Pancreas (tissue), 10 donors: ENCODE data around the gene EEF1G. TPM values are rescaled to one million over a fixed set of nuclear protein-coding genes. Genes with fewer than 3 reads are reported as not detected.

Source experiments
- ATAC-seq, 4 donors: fragments of 200-7000 bp; cut with Tn5 transposase; one replicate each; pipeline versions ENCODE4 v1.8.0 to v1.9.1; 2020; ENCODE audit warnings: mild to moderate bottlenecking in 4 of 4, moderate library complexity in 4 of 4
- DNase-seq, 6 donors: peaks; one replicate each; pipeline ENCODE4 v3.0.0-alpha.2; 2020
- FAIRE-seq: peaks from 2 replicates; lab custom pipeline; 2012; peaks lifted over from hg19 to GRCh38; lab: Jason Lieb, UNC
- H3K27ac ChIP-seq, 4 donors: fragments of 200-600 bp; sonication (generic); 1 replicate in 3 of 4; 2 replicates in 1 of 4; pipeline versions ENCODE4 v1.5.0 to v1.8.0; 2020
- H3K27me3 ChIP-seq, 4 donors: fragments of 200-600 bp; one replicate each; pipeline ENCODE4 v1.8.0; 2021
- H3K36me3 ChIP-seq, 3 donors: fragments of 200-600 bp; sonication (generic) in 1 of 3; one replicate each; pipeline versions ENCODE4 v1.5.0 to v1.8.0; 2020 to 2021
- H3K4me1 ChIP-seq, 3 donors: fragments of 200-600 bp; one replicate each; pipeline ENCODE4 v1.8.0; 2021
- H3K4me3 ChIP-seq, 4 donors: fragments of 200-600 bp; sonication (generic) in 2 of 4; one replicate each; pipeline versions ENCODE4 v1.5.0 to v1.8.0; 2020 to 2021
- H3K9me3 ChIP-seq, 4 donors: fragments of 200-600 bp; one replicate each; pipeline ENCODE4 v1.8.0; 2021
- CTCF ChIP-seq, 4 donors: fragments of 200-600 bp; sonication (generic) in 3 of 4; IDR thresholded peaks; one replicate each; pipeline versions ENCODE4 v1.5.0 to v1.8.0; 2021; ENCODE audit warnings: antibody characterized with exemption in 4 of 4
- WGBS, 2 donors: extraction: QIAGEN DNeasy Blood & Tissue Kit; methylation state at CpG; one replicate each; pipeline ENCODE4 v1.1.7; 2013; 5-methylcytosine and 5-hydroxymethylcytosine counted together
- intact Hi-C, 3 donors: fragments of 100-400 bp; cut with DNase I; formaldehyde crosslinking; loops; one replicate each; pipeline versions ENCODE4 v1.11.1 to v1.14.2; 2022
- polyA plus RNA-seq, 2 donors: library from polyadenylated mRNA; stranded (reverse); fragments of 200-250 nt; gene quantifications; one replicate each; pipeline ENCODE4 v1.2.3, GENCODE V29; 2013
- total RNA-seq, 6 donors: library from RNA; stranded (reverse); fragmentation: NEBNext Ultra II Directional in 4 of 6; extraction: Animal tissue kit (Norgen Biotek cat#: 25700) in 4 of 6; gene quantifications; one replicate each; pipeline versions ENCODE4 v1.2.1 to v1.2.4, GENCODE V29; 2021 to 2023
- donor health status: healthy with polysubstance abuse.
- donor health status: DM: no; HTN: no; CAD: no; lungs with moderate emphysema.
- donor health status: DM: no; HTN: no; CAD: no.
- donor health status: control.
- donor health status: control.
- donor health status: Bipolar disorder and iron deficiency.
- donor health status: DM: yes; HTN: yes; CAD: no.
- donor health status: DM: no; HTN: no; CAD: no.
- donor health status: DM: no; HTN: no; CAD: no.
- donor health status: DM: yes; HTN: yes; CAD: no.

Gene EEF1G
- total and polyA plus RNA-seq, 8 donors, result 630 to 1,171 (median 915) TPM

DNA sequence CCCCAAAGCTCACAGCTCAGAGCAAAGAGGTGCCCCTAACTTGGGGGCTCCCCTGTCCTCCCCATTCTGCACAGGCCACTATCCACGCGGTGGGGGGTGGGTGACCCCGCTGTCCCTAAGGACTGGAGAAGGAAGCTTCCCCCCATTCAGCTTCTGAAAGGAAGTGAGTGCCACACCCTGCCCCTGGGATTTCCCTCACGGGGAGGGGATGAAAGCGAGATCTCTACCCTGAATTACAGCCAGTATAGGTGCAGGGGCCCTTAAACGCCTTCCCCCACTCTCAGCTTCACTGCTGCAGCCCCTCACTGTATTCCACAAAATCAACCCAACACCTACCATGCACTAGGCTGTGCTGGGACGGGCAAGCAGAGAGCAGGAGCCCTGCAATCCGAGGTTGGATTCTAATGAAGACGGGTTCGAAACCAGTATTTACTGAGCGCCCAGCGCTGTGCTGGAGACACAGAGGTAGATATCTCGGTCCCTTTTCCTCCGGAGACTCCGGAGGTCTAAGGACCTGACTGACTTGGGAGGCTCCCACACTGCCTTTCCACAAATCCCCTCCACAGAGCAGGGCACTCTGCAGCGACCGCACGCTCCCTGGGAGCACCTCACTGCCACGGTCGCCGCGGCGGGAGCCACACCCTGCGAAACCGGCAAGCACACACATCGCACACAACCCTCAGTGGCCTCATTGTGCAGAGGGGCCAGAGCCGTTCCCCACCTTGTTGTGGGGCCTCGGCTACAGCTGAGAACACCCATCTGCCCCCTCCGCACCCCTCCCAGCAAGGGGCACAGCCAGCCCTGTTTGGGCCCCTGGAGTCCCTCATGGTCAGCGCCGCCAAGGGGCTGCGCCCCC, 28.9 kb downstream of the EEF1G start:
- no peaks in the 10 kb centered on the region for H3K36me3 ChIP-seq
- H3K4me1 ChIP-seq, result peaks cover 28 to 55% (median 38%) of the 10 kb centered on the region in 3 donors
- TF ChIP-seq CTCF (IDR thresholded peaks at IDR 0.05), result no peak
- peak in 3 of 6 donors; percentile 32 to 76 (median 50) for DNase-seq
- 17 to 32% methylated on average over 32 of the region's 32 CpGs for WGBS, 2 donors
- H3K27me3 ChIP-seq, result no peaks in the 10 kb centered on the region
- peak overlapping the region; percentile 77 to 93 (median 87) for H3K27ac ChIP-seq
- H3K4me3 ChIP-seq, result peak overlapping the region; percentile 43 to 97 (median 86)
- ATAC-seq, result no peak
- H3K9me3 ChIP-seq, result no peaks in the 10 kb centered on the region
- no peak for FAIRE-seq
- intact Hi-C loops, result loop anchor here in 1 of 3 donors (5.0 kb wide), 1 partner anchor 123 kb away; no protein-coding TSS in a partner anchor

DNA sequence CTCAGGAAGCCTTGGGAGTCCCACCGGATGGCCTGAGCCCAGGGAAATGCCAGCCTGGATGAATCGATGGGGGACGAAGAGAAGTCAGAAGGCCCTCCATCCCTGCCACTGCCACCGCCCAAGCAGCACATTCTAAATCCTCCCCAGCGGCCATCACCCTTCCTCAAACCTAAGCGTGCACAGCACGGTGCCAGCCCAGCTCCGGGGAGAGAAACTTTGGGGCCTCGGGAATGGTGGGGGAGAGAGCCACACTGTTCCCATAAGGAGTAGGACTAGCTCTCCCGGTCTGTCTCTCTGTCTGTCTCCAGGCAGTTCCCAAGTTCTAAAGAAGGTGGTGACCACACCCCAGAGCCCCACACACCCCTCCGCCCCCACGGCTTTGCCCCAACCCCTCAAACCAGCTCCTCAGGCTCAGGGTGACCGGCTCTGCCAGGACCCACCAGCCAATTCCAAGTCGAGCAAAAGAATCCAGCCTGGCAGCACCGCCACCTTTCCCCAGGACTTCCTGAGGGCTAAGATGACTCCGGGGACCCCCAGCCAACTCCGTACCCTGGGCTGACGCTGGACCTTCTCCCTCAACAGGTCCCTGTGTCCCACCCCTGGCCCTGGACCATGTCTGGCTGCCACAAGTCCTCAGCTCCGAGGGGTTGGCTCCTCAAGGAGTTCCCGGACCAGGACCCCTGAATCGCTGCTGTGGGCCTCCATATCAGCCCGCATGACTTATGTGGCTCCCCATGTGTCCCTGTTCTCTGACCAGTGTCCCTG, 29.8 kb downstream of the EEF1G start:
- intact Hi-C loops, result no loop called here
- Histone ChIP-seq H3K4me1 (peaks cover 19 to 55% (median 28%) of the 10 kb centered on the region in 3 donors), H3K27ac (peak overlapping the region in 2 of 4 donors; percentile 11 to 47), H3K27me3 (no peaks in the 10 kb centered on the region), H3K36me3 (no peaks in the 10 kb centered on the region), H3K9me3 (no peaks in the 10 kb centered on the region), H3K4me3 (peak overlapping the region in 3 of 4 donors; percentile 43 to 88 (median 84))
- 63 to 68% methylated on average over 18 to 22 of the region's 22 CpGs for WGBS, 2 donors
- ATAC-seq (no peak), FAIRE-seq (no peak), DNase-seq (peak in 1 of 6 donors; percentile 72)
- TF ChIP-seq CTCF (IDR thresholded peaks at IDR 0.05), result no peak

- peak; percentile 98 to 99 (median 98) for TF ChIP-seq CTCF (IDR thresholded peaks at IDR 0.05)
- H3K4me1 ChIP-seq, result peaks cover 10 to 48% (median 20%) of the 10 kb centered on the region in 3 donors
Observed at GRCh38 chr11:62542750-62543567, 30.7 kb downstream of the EEF1G start.

DNA sequence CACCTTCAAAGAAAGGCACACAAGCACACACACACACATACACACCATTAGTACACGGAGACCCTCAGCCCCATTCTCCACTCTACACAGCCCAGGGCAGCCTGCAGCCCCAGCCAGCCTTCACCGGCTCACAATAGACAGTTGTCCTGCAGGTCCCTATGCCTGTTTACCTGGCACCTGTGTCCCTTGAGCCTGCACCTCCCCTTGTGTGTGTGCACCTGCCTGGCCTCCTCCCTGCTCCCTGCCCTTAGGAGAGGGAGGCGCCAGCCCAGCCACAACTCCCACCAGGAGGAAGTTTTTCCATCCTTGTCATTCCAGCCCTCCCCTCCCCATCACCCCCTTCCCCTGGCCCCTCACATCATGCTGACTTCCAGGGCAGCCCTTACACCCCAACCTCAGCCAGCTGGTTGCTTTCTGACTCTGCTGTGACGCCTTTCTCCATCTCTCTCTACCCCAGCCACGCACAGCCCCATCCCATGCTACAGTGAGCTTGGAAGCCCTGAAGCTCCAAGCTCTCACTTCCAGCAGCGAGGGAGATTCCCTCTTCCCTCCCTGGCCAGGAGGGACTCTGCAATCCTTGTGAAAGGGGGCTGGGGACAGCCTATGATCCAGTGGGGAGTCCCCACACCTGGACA, 31.5 kb downstream of the EEF1G start:
- no peak for FAIRE-seq
- Histone ChIP-seq H3K9me3 (no peaks in the 10 kb centered on the region), H3K4me3 (peak overlapping the region in 1 of 4 donors; percentile 88), H3K27ac (peak overlapping the region in 2 of 4 donors; percentile 47 to 55), H3K36me3 (no peaks in the 10 kb centered on the region), H3K4me1 (peaks cover 2 to 41% (median 13%) of the 10 kb centered on the region in 3 donors), H3K27me3 (no peaks in the 10 kb centered on the region)
- intact Hi-C loops, result no loop called here
- DNase-seq, result no peak
- TF ChIP-seq CTCF (IDR thresholded peaks at IDR 0.05), result no peak
- WGBS, 2 donors, result 64 to 66% methylated on average over 6 of the region's 6 CpGs
- ATAC-seq, result no peak

More at GRCh38 chr11:62542750-62543567, 30.7 kb downstream of the EEF1G start:
- H3K27ac ChIP-seq, result peak overlapping the region in 2 of 4 donors; percentile 47 to 55
- DNase-seq (peak in 5 of 6 donors; percentile 66 to 92 (median 77)), FAIRE-seq (no peak), ATAC-seq (peak; percentile 32 to 65 (median 54))
- 17 to 22% methylated on average over 30 of the region's 30 CpGs for WGBS, 2 donors
- no peaks in the 10 kb centered on the region for H3K27me3 ChIP-seq
- H3K4me3 ChIP-seq, result peak overlapping the region in 2 of 4 donors; percentile 84 to 88
- no peaks in the 10 kb centered on the region for H3K36me3 ChIP-seq
- intact Hi-C loops, result no loop called here
- no peaks in the 10 kb centered on the region for H3K9me3 ChIP-seq
